GM12878 (cell line): ENCODE data around the gene REEP3. TPM values are rescaled to one million over a fixed set of nuclear protein-coding genes. Genes with fewer than 3 reads are reported as not detected.
A peak's percentile ranks its signal among the peaks of the same experiment; 100 is the strongest.

Experiments used
- ATAC-seq: fragments of 200-7000 bp; cut with Tn5 transposase; 3 replicates; pipeline ENCODE4 v1.9.1; 2020; ENCODE audit warnings: mild to moderate bottlenecking, moderate library complexity
- BruUV-seq: library from RNA; stranded (reverse); fragments of 400-500 nt; replicated peaks from 2 replicates; lab custom pipeline; 2021; lab: Mats Ljungman, UMichigan
- CTCF ChIA-PET: fragments of 300-600 bp; sonication (Branson Sonifier 250); formaldehyde crosslinking; extraction: SDS; loops from one replicate; lab custom pipeline; 2021; ENCODE audit warnings: inconsistent platforms; lab: Yijun Ruan, JAX
- POLR2A ChIA-PET: fragments of 350-600 bp; formaldehyde crosslinking; extraction: SDS; loops from one replicate; lab custom pipeline; 2021; ENCODE audit warnings: inconsistent platforms; lab: Charles Lee
- RAD21 ChIA-PET: fragments of 300-600 bp; sonication (Branson Sonifier 250); formaldehyde crosslinking; loops from one replicate; lab custom pipeline; 2023; ENCODE audit warnings: antibody characterized with exemption; ENCODE audit not compliant: unreplicated experiment; lab: Charles Lee
- SMC1A ChIA-PET: fragments of 300-600 bp; sonication (Branson Sonifier 250); formaldehyde crosslinking; loops from one replicate; lab custom pipeline; 2023; ENCODE audit not compliant: unreplicated experiment, uncharacterized antibody; lab: Charles Lee
- DNase-seq: peaks from one replicate; pipeline ENCODE4 v3.0.0-alpha.2; 2011; ENCODE audit warnings: low read depth, low spot score
- FAIRE-seq: peaks from 3 replicates; lab custom pipeline; 2011; peaks lifted over from hg19 to GRCh38; lab: Jason Lieb, UNC
- H2AFZ ChIP-seq: 2 replicates; pipeline ENCODE4 v1.6.0; 2011; ENCODE audit warnings: low read depth, low read length, control low read depth; ENCODE audit not compliant: control insufficient read depth
- H3K27ac ChIP-seq: 2 replicates; pipeline ENCODE4 v1.5.1; 2011; ENCODE audit warnings: control low read depth; ENCODE audit not compliant: control insufficient read depth, insufficient read depth
- H3K27me3 ChIP-seq, 2 experiments: replicated peaks in 1 of 2; 2 replicates each; pipeline versions ENCODE4 v1.6.0 to v1.6.1; 2011; ENCODE audit warnings: low read length in 1 of 2; ENCODE audit not compliant: control insufficient read depth in 2 of 2, insufficient read depth in 2 of 2
- H3K36me3 ChIP-seq, 2 experiments: 2 replicates each; pipeline ENCODE4 v1.5.1; 2011; ENCODE audit warnings: low read length in 1 of 2; ENCODE audit not compliant: control insufficient read depth in 2 of 2, insufficient read depth in 2 of 2
- H3K4me1 ChIP-seq: 2 replicates; pipeline ENCODE4 v1.6.1; 2011; ENCODE audit warnings: mild to moderate bottlenecking, low read length, moderate library complexity, mixed read lengths; ENCODE audit not compliant: control insufficient read depth, insufficient read depth
- H3K4me2 ChIP-seq: 2 replicates; pipeline ENCODE4 v1.6.0; 2011; ENCODE audit warnings: control low read depth; ENCODE audit not compliant: control insufficient read depth, insufficient read depth
- H3K4me3 ChIP-seq: fragments of 200-600 bp; sonication (generic); 2 replicates; pipeline ENCODE4 v1.5.1; 2016
- H3K79me2 ChIP-seq: 2 replicates; pipeline ENCODE4 v1.6.0; 2011; ENCODE audit warnings: low read length; ENCODE audit not compliant: control insufficient read depth, insufficient read depth
- H3K9ac ChIP-seq: 2 replicates; pipeline ENCODE4 v1.8.0; 2011; ENCODE audit warnings: low read length, control low read depth, mixed read lengths; ENCODE audit not compliant: control insufficient read depth, insufficient read depth
- H3K9me3 ChIP-seq: replicated peaks from 3 replicates; pipeline ENCODE4 v1.5.1; 2011; ENCODE audit warnings: mild to moderate bottlenecking, low read length; ENCODE audit not compliant: control insufficient read depth, insufficient read depth
- H4K20me1 ChIP-seq: 2 replicates; pipeline ENCODE4 v1.6.0; 2011; ENCODE audit not compliant: control insufficient read depth, insufficient read depth
- DPF2 ChIP-seq: fragments of 450-650 bp; IDR thresholded peaks from 2 replicates; pipeline ENCODE4 v1.6.1; 2017; ENCODE audit warnings: mild to moderate bottlenecking
- EGR1 ChIP-seq, 2 experiments: IDR thresholded peaks; 1 replicate in 1 of 2; 2 replicates in 1 of 2; pipeline ENCODE4 v1.6.1; 2011 to 2012; ENCODE audit warnings: low read depth in 2 of 2, low read length in 2 of 2, borderline replicate concordance in 1 of 2, mild to moderate bottlenecking in 1 of 2, moderate library complexity in 1 of 2
- ETV6 ChIP-seq, 2 experiments: fragments of 450-650 bp in 1 of 2; IDR thresholded peaks in 1 of 2; conservative IDR thresholded peaks in 1 of 2; 2 replicates each; pipeline ENCODE4 v1.6.1; 2014; ENCODE audit warnings: antibody characterized with exemption in 1 of 2, borderline replicate concordance in 1 of 2, low read depth in 1 of 2, mild to moderate bottlenecking in 1 of 2, moderate library complexity in 1 of 2
- FOS ChIP-seq: IDR thresholded peaks from 3 replicates; pipeline ENCODE4 v1.6.1; 2011; ENCODE audit warnings: borderline replicate concordance; ENCODE audit not compliant: insufficient read length; ENCODE audit errors: extremely low read depth
- IRF4 ChIP-seq: IDR thresholded peaks from 2 replicates; pipeline ENCODE4 v1.6.1; 2011; ENCODE audit warnings: low read depth, low read length
- MTA2 ChIP-seq: fragments of 450-650 bp; IDR thresholded peaks from 2 replicates; pipeline ENCODE4 v1.6.1; 2016; ENCODE audit warnings: low read depth, mild to moderate bottlenecking, moderate library complexity
- NFXL1 ChIP-seq: fragments of 450-650 bp; IDR thresholded peaks from 2 replicates; pipeline ENCODE4 v1.6.1; 2017; ENCODE audit warnings: antibody characterized with exemption, mild to moderate bottlenecking, borderline replicate concordance
- NFYA ChIP-seq: IDR thresholded peaks from 2 replicates; pipeline ENCODE4 v1.6.1; 2011; ENCODE audit warnings: low read depth, mild to moderate bottlenecking, low read length, improper control_type of control experiment, borderline replicate concordance
- RB1 ChIP-seq: fragments of 450-650 bp; formaldehyde crosslinking; IDR thresholded peaks from 2 replicates; pipeline ENCODE4 v1.6.1; 2017; ENCODE audit warnings: mild to moderate bottlenecking, borderline replicate concordance
- WGBS: methylation state at CpG from one replicate; pipeline ENCODE4 v1.1.6; 2016; ENCODE audit warnings: low lambda C conversion rate; ENCODE audit not compliant: insufficient replicate concordance, insufficient coverage; ENCODE audit errors: missing lambda C conversion rate; 5-methylcytosine and 5-hydroxymethylcytosine counted together
- in situ Hi-C: fragments of 300-500 bp; cut with MboI; formaldehyde crosslinking; loops from 9 replicates; pipeline ENCODE4 v1.14.3; 2018; ENCODE audit warnings: mixed read lengths
- intact Hi-C: fragments of 100-400 bp; cut with micrococcal nuclease; formaldehyde crosslinking; loops from one replicate; pipeline ENCODE4 v1.14.2; 2022; ENCODE audit not compliant: unreplicated experiment
- polyA plus RNA-seq, 11 experiments: library from polyadenylated mRNA; depleted of rRNA in 4 of 11; unstranded in 6 of 11; stranded (reverse) in 5 of 11; fragments of >200 nt; fragmentation: Nextera tagmentation in 4 of 11; fragmentation: Illumina TruSeq in 1 of 11; extraction: Ambion mirVana in 4 of 11; extraction: Trizol in 1 of 11; gene quantifications; 1 replicate in 1 of 11; 2 replicates in 10 of 11; pipeline versions ENCODE4 v1.2.1 to v1.2.3, GENCODE V29; 2011 to 2016; ENCODE audit warnings: inconsistent platforms in 2 of 11, missing spikeins in 2 of 11, low read depth in 1 of 11
- total RNA-seq, 4 experiments: library from RNA; depleted of rRNA in 3 of 4; stranded (reverse); fragments of >200 nt in 3 of 4; fragmentation: Illumina TruSeq in 1 of 4; extraction: Trizol in 1 of 4; gene quantifications; 2 replicates each; pipeline versions ENCODE4 v1.2.1 to v1.2.3, GENCODE V29; 2013 to 2021
- TF ChIP-seq, protein P1 (sequence below): fragments of 450-650 bp; IDR thresholded peaks from 2 replicates; pipeline ENCODE4 v1.6.1; 2018; ENCODE audit warnings: borderline replicate concordance, mild to moderate bottlenecking; ENCODE audit not compliant: partially characterized antibody

REEP3 gene
- total and polyA plus RNA-seq, 10 of the 15 experiments (the other 5 are each of a cell fraction or from before 2014, with no cell fraction given) = 4.9 to 25.9 (median 16.2) TPM

- SMC1A ChIA-PET = interaction anchor here (0.6 to 6.4 kb wide), 27 partner anchors 13 to 1193 kb away, joined by 3 to 107 read pairs (median 5); partner anchors contain the start of gene EGR2
- FAIRE-seq (no peak), ATAC-seq (no peak), DNase-seq (no peak)
- no peak for TF ChIP-seq NFXL1
- 0 out of 2 replicates have a peak, but pooled peaks have one; percentile 7 for TF ChIP-seq IRF4
- TF ChIP-seq DPF2 = 0 out of 2 replicates have a peak, but pooled peaks have one; percentile 15
- Histone ChIP-seq H3K4me2 (peak overlapping the region; percentile 93), H3K4me1 (peaks cover 9% of the 10 kb centered on the region), H3K4me3 (peak overlapping the region; percentile 87), H3K27ac (peak overlapping the region; percentile 89), H4K20me1 (no peaks in the 10 kb centered on the region), H3K79me2 (no peaks in the 10 kb centered on the region), H3K27me3 (no peaks in the 10 kb centered on the region), H3K36me3 (no peaks in the 10 kb centered on the region), H3K9ac (peak overlapping the region; percentile 80), H2AFZ (peak overlapping the region; percentile 89), H3K9me3 (no peaks in the 10 kb centered on the region)
- WGBS = 25% methylated on average over 19 of the region's 19 CpGs
- in situ Hi-C loops (loop anchor here (5.0 kb wide), 1 partner anchor 424 kb away; no protein-coding TSS in a partner anchor), intact Hi-C loops (no loop called here)
- CTCF ChIA-PET = interaction anchor here (0.7 to 9.3 kb wide), 21 partner anchors 8 to 473 kb away, joined by 3 to 188 read pairs (median 4); no protein-coding TSS in a partner anchor
- no TSS peak for BruUV-seq
- POLR2A ChIA-PET = interaction anchor here (0.5 to 1.8 kb wide), 6 partner anchors 8 to 514 kb away, joined by 3 to 10 read pairs (median 4); partner anchors contain the start of gene REEP3
- RAD21 ChIA-PET = interaction anchor here (0.6 to 6.0 kb wide), 30 partner anchors 9 to 1104 kb away, joined by 3 to 96 read pairs (median 4); partner anchors contain the start of gene REEP3
These were observed 109.9 kb downstream of the REEP3 start for GRCh38 chr10:63630931-63631680.

GRCh38 chr10:63631991-63632390 lies 110.8 kb downstream of the REEP3 start:
- Histone ChIP-seq H3K27me3 (no peaks in the 10 kb centered on the region), H3K79me2 (no peaks in the 10 kb centered on the region), H4K20me1 (no peaks in the 10 kb centered on the region), H3K9me3 (no peaks in the 10 kb centered on the region), H3K4me3 (no peak overlapping the region), H3K4me1 (peaks cover 9% of the 10 kb centered on the region), H2AFZ (no peak overlapping the region), H3K27ac (no peak overlapping the region), H3K36me3 (no peaks in the 10 kb centered on the region), H3K9ac (no peak overlapping the region), H3K4me2 (no peak overlapping the region)
- DNase-seq (no peak), ATAC-seq (no peak), FAIRE-seq (no peak)
- SMC1A ChIA-PET = interaction anchor here (0.7 to 6.4 kb wide), 11 partner anchors 12 to 465 kb away, joined by 3 to 107 read pairs (median 5); no protein-coding TSS in a partner anchor
- intact Hi-C loops (no loop called here), in situ Hi-C loops (loop anchor here (5.0 kb wide), 1 partner anchor 425 kb away; no protein-coding TSS in a partner anchor)
- POLR2A ChIA-PET = interaction anchor here (1.0 to 1.8 kb wide), 2 partner anchors 110 to 415 kb away, joined by 3 to 10 read pairs; partner anchors contain the start of gene REEP3
- CTCF ChIA-PET = interaction anchor here (1.0 to 9.3 kb wide), 7 partner anchors 9 to 474 kb away, joined by 3 to 188 read pairs (median 7); no protein-coding TSS in a partner anchor
- WGBS = 63% methylated on average over 3 of the region's 3 CpGs
- no TSS peak for BruUV-seq
- RAD21 ChIA-PET = interaction anchor here (1.1 to 6.0 kb wide), 11 partner anchors 10 to 465 kb away, joined by 3 to 96 read pairs (median 7); partner anchors contain the start of gene REEP3
- TF ChIP-seq, protein P1, sequence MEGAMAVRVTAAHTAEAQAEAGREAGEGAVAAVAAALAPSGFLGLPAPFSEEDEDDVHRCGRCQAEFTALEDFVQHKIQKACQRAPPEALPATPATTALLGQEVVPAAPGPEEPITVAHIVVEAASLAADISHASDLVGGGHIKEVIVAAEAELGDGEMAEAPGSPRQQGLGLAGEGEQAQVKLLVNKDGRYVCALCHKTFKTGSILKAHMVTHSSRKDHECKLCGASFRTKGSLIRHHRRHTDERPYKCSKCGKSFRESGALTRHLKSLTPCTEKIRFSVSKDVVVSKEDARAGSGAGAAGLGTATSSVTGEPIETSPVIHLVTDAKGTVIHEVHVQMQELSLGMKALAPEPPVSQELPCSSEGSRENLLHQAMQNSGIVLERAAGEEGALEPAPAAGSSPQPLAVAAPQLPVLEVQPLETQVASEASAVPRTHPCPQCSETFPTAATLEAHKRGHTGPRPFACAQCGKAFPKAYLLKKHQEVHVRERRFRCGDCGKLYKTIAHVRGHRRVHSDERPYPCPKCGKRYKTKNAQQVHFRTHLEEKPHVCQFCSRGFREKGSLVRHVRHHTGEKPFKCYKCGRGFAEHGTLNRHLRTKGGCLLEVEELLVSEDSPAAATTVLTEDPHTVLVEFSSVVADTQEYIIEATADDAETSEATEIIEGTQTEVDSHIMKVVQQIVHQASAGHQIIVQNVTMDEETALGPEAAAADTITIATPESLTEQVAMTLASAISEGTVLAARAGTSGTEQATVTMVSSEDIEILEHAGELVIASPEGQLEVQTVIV = no peak
- TF ChIP-seq FOS = no peak
- TF ChIP-seq MTA2 = no peak
- TF ChIP-seq RB1 = no peak
- no peak for TF ChIP-seq EGR1 (IDR thresholded peaks at IDR 0.05; ENCODE audit: borderline replicate concordance in 1 of 2, low read depth in 2 of 2, low read length in 2 of 2)
- TF ChIP-seq NFYA = no peak
- no peak for TF ChIP-seq ETV6 (conservative IDR thresholded peaks at IDR 0.05 in 1 of 2, IDR thresholded peaks at IDR 0.05 in 1 of 2; ENCODE audit: borderline replicate concordance in 1 of 2, low read depth in 1 of 2)
